Measurements from ENCODE around the gene LAMTOR1. TPM values are rescaled to one million over a fixed set of nuclear protein-coding genes. Genes with fewer than 3 reads are reported as not detected.

Gene LAMTOR1
- total and polyA plus RNA-seq, 3 experiments from 2014 or later, result 77.3 to 82.3 (median 79.2) TPM

Other genes starting within 250 kb of the LAMTOR1 start
- gene DEFB131B, start 224.8 kb downstream of the LAMTOR1 start, total RNA-seq, result not detected
- gene DEFB131B, start 224.8 kb downstream of the LAMTOR1 start, polyA plus RNA-seq, result not detected
- 10 to 100 TPM; 12.7 to 13.0 TPM for gene XNDC1N, start 174.7 kb downstream of the LAMTOR1 start, total RNA-seq
- 5.2 TPM for gene XNDC1N, start 174.7 kb downstream of the LAMTOR1 start, polyA plus RNA-seq
- gene RNF121, start 174.3 kb downstream of the LAMTOR1 start, total RNA-seq, result 10 to 100 TPM; 57.3 to 62.1 TPM
- gene RNF121, start 174.3 kb downstream of the LAMTOR1 start, polyA plus RNA-seq, result 9.4 TPM
- 1 to 10 TPM; 8.5 to 9.5 TPM for gene IL18BP, start 104.4 kb downstream of the LAMTOR1 start, total RNA-seq
- gene IL18BP, start 104.4 kb downstream of the LAMTOR1 start, polyA plus RNA-seq, result 21.8 TPM
- gene NUMA1, start 22.8 kb downstream of the LAMTOR1 start, total RNA-seq, result 100 to 1,000 TPM; 106 to 110 TPM
- gene NUMA1, start 22.8 kb downstream of the LAMTOR1 start, polyA plus RNA-seq, result 73.5 TPM
- 1 to 10 TPM; 8.2 to 8.9 TPM for gene LRRC51, start 22.4 kb downstream of the LAMTOR1 start, total RNA-seq
- gene LRRC51, start 22.4 kb downstream of the LAMTOR1 start, polyA plus RNA-seq, result 2.6 TPM
- not detected for gene TOMT, start 2.6 kb upstream of the LAMTOR1 start, total RNA-seq
- not detected for gene TOMT, start 2.6 kb upstream of the LAMTOR1 start, polyA plus RNA-seq
- 10 to 100 TPM; 63.3 to 66.2 TPM for gene ANAPC15, start 9.4 kb upstream of the LAMTOR1 start, total RNA-seq
- 79.0 TPM for gene ANAPC15, start 9.4 kb upstream of the LAMTOR1 start, polyA plus RNA-seq
- gene FOLR3, start 32.4 kb upstream of the LAMTOR1 start, total RNA-seq, result not detected
- gene FOLR3, start 32.4 kb upstream of the LAMTOR1 start, polyA plus RNA-seq, result not detected
- not detected for gene FOLR1, start 88.8 kb upstream of the LAMTOR1 start, total RNA-seq
- not detected for gene FOLR1, start 88.8 kb upstream of the LAMTOR1 start, polyA plus RNA-seq
- under 1 TPM in 1 of 2 experiments, not detected in 1; 0.26 TPM for gene FOLR2, start 113.5 kb upstream of the LAMTOR1 start, total RNA-seq
- not detected for gene FOLR2, start 113.5 kb upstream of the LAMTOR1 start, polyA plus RNA-seq
- 100 to 1,000 TPM in 1 of 2 experiments, 10 to 100 TPM in 1; 97.2 to 103 TPM for gene INPPL1, start 121.5 kb upstream of the LAMTOR1 start, total RNA-seq
- gene INPPL1, start 121.5 kb upstream of the LAMTOR1 start, polyA plus RNA-seq, result 11.3 TPM
- gene PHOX2A, start 140.9 kb upstream of the LAMTOR1 start, total RNA-seq, result not detected
- gene PHOX2A, start 140.9 kb upstream of the LAMTOR1 start, polyA plus RNA-seq, result not detected